Dedifferentiated amniotic fluid mesenchymal stem cell (primary cell): Measurements from ENCODE around the gene ENDOV.
"Not testable (repeated sequence)": the region's sequence is repeated elsewhere in the genome, so short reads cannot be mapped to it uniquely, and the experiment has no call there.

Experiments
- DNase-seq: peaks from one replicate; pipeline ENCODE4 v3.0.0-alpha.2; 2016; ENCODE audit errors: extremely low spot score

ENDOV gene

DNA sequence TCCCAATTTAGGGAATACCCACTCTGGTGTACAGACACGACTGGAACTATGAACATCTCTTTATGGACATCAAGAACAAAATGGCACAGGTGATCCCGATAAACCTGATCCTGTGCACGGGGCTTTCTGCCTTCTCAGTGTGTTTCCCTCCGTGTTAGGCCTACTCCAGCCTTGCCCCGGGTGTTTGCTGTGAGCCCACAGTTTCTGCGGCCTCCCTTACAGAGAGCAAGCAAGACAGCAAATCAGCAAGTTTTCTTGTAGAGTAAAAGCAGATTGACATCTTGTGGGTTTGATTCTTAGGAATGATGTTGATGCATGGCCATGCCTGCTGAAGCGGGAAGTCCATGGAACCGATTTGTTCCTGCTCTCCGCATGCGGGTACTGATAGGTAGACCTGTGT lies 26.4 kb upstream of the ENDOV start:
- no peak for DNase-seq

DNA sequence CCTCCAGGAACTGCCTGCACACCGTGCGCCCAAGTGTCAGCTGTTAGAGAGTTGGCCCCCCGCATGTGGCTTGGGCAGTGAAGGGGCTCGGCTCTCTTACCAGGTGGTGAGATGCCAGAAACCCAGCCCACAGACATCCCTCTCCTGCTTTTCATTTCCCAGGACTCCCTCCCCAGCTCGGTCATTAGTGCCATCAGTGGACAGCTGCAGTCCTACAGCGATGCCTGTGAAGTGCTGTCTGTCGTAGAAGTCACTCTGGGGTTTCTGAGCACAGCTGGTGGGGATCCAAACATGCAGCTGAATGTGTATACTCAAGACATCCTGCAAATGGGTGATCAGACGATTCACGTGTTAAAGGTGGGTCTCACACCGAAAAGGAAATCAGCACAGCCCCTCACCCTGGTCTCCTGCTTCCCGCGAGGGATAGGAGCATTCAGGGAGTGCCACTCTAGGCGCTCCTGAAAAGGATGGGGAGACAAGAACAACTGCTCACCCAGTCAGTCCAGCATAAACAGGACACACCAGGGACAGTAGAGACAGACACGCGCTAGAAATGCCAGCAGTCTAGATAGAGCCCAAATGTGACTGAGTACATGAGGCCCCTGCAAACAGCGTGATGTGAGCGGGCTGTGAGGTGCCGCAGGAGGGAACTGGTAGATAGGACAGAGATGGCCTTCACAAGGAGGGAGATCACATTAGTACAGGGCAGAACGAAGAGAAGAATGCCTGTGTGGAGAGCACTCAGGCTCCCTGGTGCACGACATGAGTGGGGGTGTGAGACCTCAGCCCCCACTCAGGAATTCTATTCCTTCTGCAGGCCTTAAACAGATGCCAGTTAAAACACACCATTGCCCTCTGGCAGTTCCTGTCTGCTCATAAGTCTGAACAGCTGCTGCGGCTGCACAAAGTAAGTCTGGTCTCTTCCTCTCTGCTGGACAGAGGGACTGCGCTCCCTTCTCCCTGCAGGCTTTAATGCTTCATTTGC lies 25.7 kb upstream of the ENDOV start:
- DNase-seq: peak; percentile 41

DNA sequence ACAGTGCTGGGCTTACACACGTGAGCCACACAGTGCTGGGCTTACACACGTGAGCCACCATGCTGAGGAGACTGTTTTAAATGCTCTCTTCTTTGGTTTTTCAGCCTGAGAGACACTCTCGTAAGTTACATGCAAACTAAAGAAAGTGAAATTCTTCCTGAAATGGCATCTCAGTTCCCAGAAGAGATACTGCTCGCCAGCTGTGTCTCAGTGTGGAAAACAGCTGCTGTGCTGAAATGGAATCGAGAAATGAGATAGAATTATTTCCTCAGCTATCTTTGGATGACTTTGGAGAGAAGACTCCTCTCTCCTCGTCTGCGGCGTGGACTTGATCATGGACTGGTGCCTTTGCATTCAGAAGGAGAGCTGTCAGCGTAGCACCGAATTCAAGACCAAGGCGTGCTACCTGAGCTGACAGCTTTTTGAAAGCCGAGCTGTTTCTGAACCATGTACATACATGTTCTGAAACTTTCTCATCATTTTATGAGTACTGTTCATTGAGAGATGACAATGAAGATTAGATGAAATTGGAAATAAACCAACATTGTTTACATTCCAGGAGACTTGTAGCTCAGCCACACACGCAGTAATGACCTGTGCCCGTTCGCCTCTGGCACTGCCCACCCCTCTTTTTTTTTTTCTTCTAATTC lies 21.6 kb upstream of the ENDOV start:
- DNase-seq: no peak

DNA sequence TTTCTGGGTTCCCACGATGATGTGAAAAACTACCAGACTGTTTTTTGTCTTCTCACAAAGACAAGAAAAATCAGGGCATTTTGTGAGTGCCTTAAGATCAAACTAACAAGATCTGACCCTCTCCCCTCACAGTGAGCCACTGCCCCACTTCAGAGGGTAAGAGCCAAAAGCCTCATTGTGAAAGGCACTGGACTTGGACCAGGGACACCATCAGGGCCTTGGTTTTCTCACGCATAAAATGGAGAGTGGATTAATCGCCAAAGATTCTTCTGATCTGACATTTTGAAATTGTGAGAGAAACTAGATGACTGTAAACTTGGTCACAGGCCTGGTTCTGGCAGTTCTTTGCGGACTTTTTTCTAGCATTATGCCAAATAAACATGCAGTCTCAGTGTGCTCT lies 21.0 kb upstream of the ENDOV start:
- DNase-seq: no peak

DNA sequence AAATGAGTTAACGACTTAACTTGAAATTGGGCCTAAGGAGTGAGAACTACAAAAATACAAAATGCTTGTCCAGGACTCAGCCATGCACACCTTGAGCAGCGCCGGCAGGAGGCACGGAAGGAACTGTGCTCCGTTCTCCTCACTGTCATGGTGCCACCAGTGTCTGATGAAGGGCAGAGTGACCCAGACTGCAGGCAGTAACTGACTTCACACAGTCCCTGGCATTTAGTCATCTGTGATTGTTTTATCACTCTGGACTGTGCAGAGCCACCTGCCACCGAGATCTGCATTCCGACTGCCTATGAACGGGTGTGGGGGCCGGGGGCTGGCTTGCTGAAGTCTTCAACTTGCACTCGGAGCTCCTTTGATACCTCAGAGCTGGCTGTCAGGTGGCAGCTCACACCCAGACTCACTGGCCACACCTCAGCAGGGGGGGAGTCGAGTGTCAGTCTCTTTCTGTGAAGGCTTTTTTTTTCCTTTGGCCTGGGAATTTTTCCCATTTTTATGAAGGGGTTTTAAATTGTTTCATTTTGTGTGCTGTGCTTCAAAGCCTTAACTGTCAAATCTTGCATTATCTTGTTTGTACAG lies 20.2 kb upstream of the ENDOV start:
- DNase-seq: no peak

DNA sequence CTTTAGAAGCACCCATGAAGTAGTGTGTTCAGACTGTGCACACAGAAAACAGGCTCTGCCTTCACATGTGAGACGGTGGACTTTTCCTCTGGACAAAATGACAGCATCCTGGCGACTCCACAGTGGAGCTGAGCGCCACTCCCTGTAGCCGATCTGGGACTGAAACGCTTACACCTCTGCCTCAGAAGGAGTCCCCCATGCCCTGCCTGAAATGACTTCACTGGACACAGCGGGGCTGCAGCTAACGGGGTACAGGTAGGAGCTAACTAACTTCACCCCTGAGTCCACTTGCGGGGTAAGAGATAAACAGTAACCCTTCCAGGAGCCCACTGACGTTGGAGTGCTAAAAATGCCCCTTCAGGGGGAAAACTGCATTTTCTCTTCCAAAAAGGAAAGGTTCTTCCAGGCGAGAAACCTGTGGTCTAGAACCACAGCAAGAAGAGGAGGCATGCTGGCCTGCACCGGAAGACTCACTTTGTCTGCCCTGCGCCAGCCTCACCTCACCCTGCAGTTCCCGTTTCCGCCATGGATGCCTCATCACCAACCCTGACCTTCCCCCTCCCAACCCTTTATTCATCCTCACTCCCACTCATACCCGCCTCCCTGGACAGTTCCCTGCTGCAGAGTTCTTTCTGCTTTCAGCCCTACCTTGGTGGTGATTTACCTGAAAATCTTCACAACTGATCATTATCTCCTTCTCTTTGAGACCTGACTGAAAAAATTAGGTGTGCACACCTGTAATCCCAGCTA lies 19.4 kb upstream of the ENDOV start:
- DNase-seq: no peak

DNA sequence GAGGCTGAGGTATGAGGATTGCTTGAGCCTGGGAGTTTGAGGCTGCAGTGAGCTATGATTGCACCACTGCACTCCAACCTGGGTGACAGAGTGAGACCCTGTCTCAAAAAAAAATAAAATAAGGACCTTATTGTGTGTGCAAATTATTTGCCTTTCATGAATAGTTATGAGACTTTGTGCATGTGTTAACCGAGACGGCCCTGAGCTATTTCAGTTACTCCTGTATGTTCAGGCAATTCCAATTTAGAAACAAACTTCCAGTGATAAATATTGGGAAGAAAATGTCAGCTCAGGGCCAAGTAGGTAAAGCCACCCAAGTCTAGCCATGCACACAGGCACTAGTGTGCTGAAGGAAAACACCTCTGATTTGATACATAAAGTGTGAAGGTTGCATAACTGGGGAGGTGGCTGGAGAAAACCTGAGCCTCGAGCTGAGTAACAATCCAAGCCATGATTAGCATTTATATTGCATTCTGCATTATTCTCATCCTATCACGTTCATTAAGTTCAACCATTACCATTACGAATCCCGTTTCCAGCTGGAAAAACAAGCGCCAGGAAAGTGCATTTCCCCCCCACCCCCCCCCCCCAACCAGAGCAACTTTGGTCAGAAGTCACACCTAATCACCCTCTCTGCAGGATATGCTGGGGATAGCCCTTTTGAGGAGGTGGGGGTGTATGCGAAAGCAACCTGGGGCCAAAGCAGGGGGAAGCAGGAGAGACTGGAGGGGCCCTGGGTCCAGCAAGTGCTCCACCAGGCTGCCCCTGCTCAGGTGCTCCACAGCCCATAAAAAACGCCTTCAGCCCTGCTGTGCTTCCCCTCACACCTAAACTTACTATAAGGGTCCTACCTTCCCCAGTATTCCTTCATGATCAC lies 18.6 kb upstream of the ENDOV start:
- no peak for DNase-seq

DNA sequence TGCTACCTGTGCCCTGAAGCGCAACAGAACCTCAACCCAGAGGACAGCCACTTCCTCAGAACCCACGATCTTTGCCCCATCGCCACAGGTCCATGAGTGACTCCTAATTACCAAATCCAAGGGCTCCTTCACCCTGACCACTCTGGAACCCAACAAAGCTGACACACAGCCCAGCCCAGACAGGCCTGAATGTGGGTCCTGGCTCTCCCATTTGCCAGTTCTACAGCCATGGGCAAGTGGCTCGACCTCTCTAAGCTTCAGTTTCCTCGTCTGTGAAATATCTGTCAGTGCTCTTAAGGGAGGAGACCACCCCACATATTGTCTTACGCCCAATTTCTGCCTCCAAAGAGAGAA lies 18.0 kb upstream of the ENDOV start:
- DNase-seq: no peak

DNA sequence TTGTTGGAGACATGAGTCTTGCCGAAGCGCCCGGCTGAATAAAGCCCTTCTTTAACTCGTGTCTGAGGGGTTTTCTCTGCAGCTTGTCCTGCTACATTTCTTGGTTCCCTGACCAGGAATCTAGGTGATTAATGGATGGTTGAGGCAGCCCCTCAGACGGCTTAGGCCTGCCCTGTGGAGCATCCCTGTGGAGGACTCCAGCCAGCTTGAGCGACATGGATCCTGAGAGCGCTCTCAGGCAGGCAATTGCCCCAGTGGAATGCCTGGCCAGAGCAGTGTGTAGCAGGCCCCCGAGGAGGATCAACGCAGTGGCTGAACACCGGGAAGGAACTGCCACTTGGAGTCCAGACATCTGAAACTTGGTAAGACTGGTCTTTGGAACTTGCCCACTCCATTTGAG lies 17.3 kb upstream of the ENDOV start:
- no peak for DNase-seq

DNA sequence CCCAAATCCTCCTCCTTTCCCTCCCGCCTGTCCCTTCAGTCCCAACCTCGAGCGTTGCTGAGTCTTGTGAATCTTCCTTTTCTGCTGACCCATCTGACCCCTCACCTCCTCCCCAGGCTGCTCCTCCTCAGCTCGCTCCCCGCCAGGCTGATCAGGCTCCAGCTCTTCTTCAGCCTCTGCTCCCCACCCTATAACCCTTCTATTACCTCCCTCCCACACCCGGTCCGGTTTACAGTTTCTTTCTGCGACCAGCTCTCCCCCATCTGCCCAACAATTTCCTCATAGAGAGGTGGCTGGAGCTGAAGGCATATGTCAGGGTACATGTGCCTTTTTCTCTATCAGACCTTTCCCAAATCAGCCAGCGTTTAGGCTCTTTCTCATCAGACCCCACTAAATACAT lies 13.9 kb upstream of the ENDOV start:
- DNase-seq: not testable (repeated sequence)

DNA sequence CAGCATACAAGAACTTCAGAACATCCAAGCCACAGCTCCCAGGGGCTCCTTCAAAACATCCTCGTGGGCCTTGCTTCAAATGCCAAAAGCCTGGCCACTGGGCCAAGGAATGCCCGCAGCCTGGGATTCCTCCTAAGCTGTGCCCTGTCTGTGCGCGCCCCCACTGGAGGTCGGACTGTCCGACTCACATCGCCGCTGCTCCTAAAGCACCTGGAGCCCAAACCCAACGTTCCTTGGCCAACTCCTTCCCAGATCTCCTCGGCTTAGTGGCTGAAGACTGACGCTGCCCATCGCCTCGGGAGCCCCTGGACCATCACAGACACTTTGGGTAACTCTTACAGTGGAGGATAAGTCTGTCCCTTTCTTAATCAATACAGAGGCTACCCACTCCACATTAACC lies 12.9 kb upstream of the ENDOV start:
- not testable (repeated sequence) for DNase-seq

DNA sequence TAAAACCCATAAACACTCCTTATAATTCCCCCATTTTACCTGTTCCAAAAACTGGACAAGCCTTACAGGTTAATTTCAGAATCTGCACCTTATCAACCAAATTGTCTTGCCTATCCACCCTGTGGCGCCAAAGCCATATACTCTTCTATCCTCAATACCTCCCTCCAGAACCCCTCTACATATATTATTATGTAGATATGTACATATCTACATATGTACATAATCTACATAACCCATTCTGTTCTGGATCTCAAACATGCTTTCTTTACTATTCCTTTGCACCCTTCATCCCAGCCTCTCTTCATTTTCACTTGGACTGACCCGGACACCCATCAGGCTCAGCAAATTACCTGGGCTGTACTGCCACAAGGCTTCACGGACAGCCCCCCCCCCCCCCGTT lies 12.0 kb upstream of the ENDOV start:
- DNase-seq: no peak

DNA sequence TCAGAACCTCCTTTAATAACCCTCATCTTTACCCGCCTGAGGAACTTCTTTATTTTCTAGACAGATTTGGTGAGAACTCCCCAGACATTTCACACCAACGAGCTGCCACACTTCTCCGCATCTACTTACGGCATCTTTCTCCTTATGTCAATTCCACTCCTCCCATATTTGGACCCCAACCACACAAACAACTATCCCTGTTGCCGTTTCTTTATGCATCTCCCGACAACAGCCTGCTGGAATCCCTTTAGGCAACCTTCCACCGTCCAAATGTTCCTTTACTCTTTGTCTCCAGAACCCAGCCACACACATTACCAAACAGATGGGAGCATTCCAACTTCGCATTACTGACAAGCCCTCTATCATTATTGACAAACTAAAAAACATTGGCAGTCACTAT lies 8.8 kb upstream of the ENDOV start:
- no peak for DNase-seq

DNA sequence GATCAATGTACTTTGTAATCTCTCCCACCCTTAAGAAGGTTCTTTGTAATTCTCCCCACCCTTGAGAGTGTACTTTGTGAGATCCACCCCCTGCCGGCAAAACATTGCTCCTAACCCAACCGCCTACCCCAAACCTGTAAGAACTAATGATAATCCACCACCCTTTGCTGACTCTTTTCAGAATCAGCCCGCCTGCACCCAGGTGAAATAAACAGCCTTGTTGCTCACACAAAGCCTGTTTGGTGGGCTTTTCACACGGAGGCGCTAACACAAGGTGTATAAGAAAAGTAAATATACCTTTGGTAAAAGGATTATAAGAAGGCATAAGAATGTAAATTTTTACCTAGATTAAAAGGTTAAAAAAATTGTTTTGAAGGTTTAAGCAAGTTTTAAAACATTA lies 7.0 kb upstream of the ENDOV start:
- DNase-seq: not testable (repeated sequence)

DNA sequence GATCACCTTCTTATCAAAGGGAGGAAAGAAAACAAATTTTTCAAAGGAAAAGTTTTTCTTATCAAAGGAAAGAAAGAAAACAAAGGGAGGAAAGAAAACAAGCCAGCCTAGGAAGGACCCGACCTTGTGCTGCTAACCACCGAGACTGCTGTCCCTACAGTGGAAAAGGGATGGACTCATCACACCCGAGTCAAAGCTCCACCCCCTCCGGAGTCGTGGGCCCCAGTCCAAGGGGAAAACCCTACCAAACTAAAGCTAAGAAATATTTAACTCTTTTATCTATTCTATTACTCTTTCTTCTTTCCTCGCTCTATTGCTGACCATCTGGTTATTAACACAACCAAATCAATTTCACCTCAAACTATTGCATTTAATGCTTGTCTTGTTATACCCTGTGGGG lies 6.1 kb upstream of the ENDOV start:
- DNase-seq: no peak

DNA sequence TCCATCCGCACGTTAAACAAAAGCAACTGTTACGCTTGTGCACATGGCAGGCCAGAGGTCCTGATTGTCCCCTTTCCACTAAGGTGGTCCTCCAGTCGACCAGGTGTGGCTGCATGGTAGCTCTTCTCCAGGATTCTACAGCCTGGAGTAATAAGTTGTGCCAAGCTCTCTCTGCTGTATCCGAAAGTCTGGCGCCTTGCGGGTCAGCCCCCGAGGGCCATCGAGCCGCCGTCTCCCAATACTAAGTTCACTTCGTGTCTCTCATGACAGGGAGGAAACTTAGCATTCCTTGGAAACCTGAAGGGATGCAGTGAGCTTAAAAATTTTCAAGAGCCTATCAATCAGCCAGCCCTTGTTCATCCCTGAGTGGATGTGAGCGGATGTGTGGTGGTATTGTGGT lies 5.3 kb upstream of the ENDOV start:
- no peak for DNase-seq

DNA sequence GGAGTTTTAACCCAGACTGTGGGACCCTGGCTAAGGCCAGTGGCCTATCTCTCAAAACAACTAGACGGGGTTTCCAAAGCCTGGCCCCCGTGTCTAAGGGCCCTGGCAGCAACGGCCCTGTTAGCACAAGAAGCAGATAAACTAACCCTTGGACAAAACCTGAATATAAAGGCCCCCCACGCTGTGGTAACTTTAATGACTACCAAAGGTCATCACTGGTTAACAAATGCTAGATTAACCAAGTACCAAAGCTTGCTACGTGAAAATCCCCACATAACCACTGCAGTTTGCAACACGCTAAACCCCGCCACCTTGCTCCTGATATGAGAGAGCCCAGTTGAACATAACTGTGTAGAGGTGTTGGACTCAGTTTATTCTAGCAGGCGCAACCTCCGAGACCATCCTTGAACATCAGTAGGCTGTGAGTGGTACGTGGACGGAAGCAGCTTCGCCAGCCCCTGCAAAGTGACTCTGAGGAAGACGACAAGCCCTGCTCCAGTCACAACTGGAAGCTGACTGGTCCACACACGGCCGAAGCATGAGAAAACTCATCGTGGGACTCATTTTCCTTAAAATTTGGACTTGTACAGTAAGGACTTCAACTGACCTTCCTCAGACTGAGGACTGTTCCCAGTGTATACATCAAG lies 4.4 kb upstream of the ENDOV start:
- not testable (repeated sequence) for DNase-seq

DNA sequence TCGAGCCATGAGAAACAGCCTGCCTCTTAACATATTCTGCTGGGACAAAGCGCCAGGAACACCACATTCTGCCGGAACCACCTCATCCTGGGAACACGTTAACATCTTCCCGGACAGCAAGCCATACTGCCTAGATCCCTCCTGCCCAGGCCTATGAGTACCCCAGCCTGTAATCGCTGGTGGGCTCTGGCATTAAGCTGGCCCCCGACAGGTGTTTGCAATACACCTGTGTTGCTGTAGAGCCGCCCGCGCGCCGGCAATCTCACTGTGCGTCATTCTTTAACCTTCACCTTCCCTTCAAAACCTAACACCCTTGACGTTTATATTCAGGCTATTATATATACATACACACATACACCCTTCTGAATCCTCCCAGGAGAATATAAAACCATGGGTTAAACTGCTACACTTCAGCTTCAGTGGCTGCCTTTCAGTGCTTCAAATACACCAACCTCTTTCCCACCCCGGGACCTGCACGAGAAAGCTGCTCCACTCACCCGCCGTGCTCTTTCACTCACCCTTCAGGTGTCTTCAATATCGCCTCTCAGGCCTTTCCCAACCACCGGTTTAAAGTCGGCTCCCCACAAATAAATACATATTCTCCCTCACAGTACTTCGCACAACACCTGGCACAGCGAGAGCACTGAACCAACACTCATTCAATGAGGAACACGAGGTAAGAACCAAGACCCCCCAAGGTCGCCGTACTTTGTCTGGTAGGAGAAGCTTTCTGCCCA lies 1.0 kb upstream of the ENDOV start:
- no peak for DNase-seq

DNA sequence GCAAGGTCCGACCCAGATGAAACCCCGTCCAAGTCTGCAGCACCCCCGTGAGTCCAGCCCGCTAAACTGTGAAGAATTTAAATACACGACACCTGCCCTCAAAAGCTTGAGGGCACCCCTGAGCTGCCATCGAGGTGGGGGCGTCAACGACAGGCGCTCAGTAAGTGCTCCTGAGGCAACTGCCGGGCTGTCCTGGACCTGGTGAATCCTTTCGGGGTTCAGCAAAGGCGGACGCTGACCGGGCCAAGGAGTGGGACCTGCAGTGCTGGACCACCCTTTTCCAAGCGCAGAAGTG lies 512 bp upstream of the ENDOV start:
- DNase-seq: no peak

DNA sequence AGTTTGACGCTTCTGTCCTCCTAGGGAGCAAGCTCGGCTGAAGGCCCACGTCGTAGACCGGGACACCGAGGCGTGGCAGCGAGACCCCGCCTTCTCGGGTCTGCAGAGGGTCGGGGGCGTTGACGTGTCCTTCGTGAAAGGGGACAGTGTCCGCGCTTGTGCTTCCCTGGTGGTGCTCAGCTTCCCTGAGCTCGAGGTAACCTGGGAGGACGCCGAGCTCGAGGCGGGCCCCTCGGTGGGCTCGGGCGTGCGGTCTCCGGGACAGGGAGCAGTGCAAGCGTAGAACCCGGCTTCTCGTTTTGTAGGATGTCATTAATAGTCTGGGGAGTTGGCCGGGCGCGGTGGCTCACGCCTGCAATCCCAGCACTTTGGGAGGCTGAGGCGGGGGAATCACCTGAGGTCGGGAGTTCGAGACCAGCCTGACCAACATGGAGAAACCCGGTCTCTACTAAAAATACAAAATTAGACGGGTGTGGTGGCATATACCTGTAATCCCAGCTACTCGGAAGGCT lies 715 bp downstream of the ENDOV start:
- no peak for DNase-seq
